GM18499 (cell line): ENCODE measurements around the gene DMD.
"Not testable (repeated sequence)": the region's sequence is repeated elsewhere in the genome, so short reads cannot be mapped to it uniquely, and the experiment has no call there.

Experiments used
- ATAC-seq: cut with Tn5 transposase; IDR thresholded peaks from one replicate; pipeline ENCODE4 v1.9.1; 2021; ENCODE audit warnings: moderate number of reproducible peaks; ENCODE audit not compliant: insufficient read depth, unreplicated experiment

The DMD gene

DNA sequence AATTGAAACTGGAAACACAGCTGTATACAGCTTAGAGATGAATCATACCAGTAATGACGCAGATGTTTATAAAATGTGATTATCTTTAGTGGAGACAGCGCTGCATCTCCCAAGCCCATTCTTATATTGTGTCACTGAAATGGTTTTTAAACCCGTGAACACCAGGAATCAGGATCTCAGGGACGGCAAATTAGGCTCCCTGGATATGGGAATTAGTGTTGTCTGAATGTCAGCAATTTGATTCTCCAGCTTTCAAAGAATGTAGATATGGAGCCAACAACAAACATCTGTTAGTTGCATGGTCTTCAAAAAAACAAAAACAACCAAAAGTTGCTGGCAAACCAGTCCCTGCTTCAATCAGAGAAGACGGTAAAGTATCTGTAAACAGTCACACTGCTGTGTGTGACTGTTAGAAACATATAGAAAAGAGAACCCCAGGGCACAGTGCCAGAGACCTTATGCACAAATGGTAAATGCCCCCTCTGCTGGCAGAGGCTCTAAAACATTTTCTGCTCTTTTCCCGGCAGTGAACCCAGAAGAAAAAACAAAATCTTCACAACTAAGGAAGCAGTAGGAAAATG is 1787.7 kb downstream of the DMD start:
- ATAC-seq, result no peak

- no peak for ATAC-seq
These were observed 1789.9 kb downstream of the DMD start for GRCh38 chrX:31421441-31421840.

GRCh38 chrX:31420711-31421151 is 1790.6 kb downstream of the DMD start:
- ATAC-seq, result no peak

DNA sequence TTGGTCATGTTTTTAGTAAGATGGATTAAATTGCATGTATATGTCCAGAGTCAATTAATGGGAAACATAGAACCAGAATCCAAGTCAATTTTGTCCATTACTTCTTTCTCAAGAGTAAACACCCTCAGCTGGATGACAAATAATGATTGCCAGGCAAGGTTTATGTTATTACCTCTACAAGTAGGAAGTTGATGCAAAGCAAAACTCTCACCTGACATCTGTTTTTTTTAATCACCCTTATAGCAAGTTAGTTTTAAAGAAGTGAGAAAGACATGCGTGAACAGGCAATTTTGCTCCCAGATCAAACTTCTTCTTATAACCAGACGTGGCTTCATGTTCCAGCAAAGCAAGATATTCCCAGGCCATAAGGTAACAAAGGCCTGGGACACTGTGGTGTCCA is 1791.0 kb downstream of the DMD start:
- no peak for ATAC-seq

- ATAC-seq, result no peak
These were observed 1814.2 kb downstream of the DMD start for GRCh38 chrX:31397119-31397518.

DNA sequence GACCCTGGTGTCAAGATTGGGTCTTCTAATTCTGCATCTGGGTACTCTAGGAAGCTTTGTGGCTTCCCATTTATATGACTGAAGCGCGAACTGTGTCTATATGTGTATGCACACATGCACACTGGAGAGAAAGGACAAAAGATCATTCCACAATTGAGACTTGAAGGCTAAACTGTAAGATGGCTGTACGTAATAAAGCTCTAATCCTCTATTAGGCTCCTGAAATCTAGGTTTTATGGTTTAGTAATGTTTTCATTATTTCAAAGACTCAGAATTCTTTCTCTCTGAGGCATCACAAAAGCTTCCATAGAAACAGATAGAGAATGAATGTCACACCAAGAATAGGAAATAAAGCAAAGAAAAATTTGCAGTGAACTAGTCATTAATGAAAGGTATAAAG is 1818.8 kb downstream of the DMD start:
- ATAC-seq, result no peak

DNA sequence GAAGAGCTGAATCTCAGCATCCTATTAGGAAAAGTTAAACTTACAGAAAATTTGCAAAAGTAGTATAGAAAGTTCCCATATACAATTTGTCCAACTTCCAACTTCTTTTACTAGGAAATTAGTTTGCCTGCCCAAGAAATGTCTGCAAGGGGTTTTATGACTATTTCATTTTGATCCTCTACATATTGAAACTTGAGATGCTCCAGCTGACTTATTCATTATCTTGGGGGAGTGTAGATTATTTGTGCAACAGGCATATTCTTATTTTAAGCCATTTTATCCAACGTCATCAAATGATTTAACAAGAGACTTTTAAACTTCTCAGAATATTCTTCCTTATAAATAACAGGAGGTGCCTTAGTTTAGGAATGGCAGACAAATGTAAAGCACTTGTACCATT is 1822.4 kb downstream of the DMD start:
- ATAC-seq, result no peak

DNA sequence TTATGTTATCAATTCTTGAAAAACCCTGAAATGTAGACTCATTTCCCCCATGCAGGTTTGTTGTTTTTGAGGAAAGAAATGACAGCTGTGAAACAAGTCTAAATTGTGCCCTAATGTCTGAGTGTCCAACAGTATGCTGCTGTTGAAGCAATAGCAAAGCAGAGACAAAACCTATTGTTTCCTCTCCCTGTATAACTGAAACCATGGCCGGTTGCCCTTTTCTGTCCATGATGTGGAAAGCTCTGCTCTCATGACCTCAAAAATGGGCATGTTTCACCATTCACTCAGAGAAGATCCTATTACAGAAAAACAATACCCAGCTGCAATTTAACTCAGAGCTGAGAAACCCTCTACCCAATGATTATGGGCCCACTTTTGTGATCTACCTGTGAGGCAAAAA is 1826.9 kb downstream of the DMD start:
- ATAC-seq, result no peak

- no peak for ATAC-seq
These were observed 1827.4 kb downstream of the DMD start for GRCh38 chrX:31383991-31384390.

DNA sequence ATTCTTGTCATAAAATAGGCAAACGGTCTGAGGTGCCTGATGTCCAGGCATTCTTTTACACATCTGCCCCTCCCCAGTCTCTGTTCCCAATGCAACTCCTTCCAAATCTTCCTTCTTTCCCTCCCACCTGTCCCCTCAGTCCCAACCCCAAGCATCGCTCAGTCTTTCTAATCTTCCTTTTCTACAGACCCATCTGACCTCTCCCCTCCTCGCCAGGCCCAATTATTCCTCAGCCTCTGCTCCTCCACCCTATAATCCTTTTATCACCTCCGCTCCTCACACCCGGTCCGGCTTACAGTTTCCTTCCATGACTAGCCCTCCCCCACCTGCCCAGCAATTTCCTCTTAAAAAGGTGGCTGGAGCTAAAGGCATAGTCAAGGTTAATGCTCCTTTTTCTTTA is 1832.4 kb downstream of the DMD start:
- not testable (repeated sequence) for ATAC-seq

DNA sequence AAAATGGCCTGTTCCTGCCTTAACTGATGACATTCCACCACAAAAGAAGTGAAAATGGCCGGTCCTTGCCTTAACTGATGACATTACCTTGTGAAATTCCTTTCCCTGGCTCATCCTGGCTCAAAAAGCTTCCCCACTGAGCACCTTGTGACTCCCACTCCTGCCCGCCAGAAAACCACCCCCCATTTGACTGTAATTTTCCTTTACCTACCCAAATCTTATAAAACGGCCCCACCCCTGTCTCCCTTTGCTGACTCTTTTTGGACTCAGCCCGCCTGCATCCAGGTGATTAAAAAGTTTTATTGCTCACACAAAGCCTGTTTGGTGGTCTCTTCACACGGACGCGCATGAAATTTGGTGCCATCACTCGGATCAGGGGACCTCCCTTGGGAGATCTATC is 1833.5 kb downstream of the DMD start:
- ATAC-seq, result not testable (repeated sequence)

- no peak for ATAC-seq
These were observed 1834.8 kb downstream of the DMD start for GRCh38 chrX:31376408-31377022.

- no peak for ATAC-seq
These were observed 1836.6 kb downstream of the DMD start for GRCh38 chrX:31374786-31375185.

- no peak for ATAC-seq
These were observed 1839.4 kb downstream of the DMD start for GRCh38 chrX:31371956-31372355.

DNA sequence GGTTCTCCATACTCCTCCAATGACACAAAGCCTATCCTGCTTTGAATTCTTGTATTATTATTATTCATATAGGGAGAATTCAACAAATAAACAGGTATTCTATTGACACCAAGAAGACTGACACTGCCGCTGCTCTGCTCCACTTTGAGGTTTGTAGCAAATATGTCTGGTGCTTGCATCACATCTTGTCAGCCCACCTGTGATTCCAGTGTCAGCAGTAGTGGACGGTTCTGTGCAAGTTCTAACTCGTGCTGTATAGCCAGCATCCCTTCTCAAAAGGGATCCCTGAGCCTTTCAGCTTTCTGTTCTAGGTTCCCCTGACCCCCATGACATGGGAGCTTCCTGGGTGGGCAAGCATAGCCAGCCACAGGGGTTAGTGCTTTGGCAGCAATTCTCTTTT is 1843.5 kb downstream of the DMD start:
- no peak for ATAC-seq

DNA sequence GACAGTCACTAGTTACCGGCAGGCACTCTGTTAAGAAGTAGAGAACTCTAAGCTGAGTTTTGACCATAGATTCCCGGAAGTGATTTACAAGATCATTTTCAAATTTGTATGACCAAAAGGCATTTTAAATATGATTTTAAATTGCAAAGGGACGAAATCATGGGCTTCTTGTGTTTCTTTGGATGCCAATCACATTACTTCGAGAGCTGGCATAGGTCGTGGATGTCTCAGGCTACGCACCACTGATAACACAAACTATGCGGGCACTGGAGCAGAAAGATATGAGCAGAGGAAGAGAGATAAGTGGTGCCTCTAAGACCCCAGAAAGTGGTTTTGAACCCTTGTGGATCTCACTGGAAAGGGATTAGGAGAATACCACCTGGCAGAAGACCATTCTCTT is 1845.3 kb downstream of the DMD start:
- ATAC-seq, result no peak

GRCh38 chrX:31356275-31357212 is 1854.8 kb downstream of the DMD start:
- no peak for ATAC-seq

DNA sequence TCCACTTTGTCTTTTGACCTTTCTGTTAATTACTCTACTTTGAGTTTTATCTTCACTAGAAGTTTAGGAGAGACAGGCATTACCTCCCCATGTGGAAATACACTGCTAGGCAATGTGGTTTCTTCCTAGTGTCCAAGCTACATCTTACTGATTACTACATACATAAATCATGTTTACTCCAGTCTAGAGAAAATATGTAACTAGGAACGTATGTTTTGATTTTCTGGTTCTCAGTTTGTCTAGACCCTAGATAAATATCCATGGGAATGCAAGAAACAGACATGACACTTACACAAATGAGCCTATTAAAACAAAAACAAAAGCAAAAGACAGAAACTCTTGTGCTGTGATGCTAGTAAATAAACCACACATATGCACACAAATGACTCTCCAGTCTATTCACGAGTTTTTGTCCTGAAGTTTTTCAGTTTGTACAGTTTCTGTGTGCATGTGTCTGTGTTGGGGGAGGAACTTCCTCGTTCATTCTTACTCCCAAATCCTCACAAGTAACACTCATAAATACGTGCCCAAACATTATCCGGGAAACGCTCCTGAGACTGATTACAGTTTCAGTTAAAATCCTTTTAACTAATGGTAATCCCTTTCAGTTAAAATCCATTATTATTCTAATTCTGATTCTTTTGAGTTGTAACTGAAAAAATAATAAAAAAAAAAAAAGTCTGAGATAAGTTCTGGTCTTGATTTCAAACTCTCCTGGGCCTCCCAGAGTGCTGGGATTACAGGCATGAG is 1856.0 kb downstream of the DMD start:
- no peak for ATAC-seq

- peak; percentile 61 for ATAC-seq
These were observed 1858.3 kb downstream of the DMD start for GRCh38 chrX:31353095-31353494.

DNA sequence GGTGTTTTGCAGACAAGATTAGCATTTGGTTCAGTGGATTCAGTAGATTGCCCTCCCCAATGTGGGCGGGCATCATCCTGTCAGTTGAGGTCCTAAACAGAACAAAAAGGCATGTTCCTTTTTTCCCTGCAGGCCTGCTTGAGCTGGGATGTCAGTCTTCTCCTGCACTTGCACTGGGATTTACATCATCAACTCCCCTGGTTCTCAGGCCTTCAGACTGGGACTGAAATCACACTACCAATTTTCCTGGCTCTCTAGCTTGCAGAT is 1860.6 kb downstream of the DMD start:
- no peak for ATAC-seq

- no peak for ATAC-seq
These were observed 1861.8 kb downstream of the DMD start for GRCh38 chrX:31349515-31349914.
